ENCODE data around the gene RIF1.

DNA sequence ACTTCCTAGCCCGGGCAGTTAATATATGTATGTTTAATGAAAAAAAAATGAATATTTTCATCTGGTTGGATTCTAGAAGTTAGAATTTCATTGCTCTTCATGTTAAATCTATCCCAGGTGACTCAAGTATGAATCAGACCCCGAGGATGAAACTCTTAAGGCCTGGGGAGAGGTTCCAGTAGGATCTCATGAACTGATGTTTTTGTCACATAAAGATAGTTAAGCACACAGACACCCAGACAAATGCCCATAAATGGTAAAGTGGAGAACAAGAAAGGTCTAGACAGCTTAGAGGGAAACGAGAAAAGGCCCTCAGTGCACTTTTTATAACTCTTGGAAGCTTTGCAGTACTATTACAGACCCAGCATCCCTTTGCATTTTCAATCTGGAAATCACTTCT is 114.1 kb downstream of the RIF1 start:
- no peak for TF ChIP-seq POLR2A (IDR thresholded peaks at IDR 0.05)
- TF ChIP-seq, protein P1, sequence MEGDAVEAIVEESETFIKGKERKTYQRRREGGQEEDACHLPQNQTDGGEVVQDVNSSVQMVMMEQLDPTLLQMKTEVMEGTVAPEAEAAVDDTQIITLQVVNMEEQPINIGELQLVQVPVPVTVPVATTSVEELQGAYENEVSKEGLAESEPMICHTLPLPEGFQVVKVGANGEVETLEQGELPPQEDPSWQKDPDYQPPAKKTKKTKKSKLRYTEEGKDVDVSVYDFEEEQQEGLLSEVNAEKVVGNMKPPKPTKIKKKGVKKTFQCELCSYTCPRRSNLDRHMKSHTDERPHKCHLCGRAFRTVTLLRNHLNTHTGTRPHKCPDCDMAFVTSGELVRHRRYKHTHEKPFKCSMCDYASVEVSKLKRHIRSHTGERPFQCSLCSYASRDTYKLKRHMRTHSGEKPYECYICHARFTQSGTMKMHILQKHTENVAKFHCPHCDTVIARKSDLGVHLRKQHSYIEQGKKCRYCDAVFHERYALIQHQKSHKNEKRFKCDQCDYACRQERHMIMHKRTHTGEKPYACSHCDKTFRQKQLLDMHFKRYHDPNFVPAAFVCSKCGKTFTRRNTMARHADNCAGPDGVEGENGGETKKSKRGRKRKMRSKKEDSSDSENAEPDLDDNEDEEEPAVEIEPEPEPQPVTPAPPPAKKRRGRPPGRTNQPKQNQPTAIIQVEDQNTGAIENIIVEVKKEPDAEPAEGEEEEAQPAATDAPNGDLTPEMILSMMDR (IDR thresholded peaks at IDR 0.05) = no peak
